ENCODE results near the gene CNEP1R1. TPM values are rescaled to one million over a fixed set of nuclear protein-coding genes. Genes with fewer than 3 reads are reported as not detected.

CNEP1R1 gene
- polyA plus RNA-seq, 2 of the 4 experiments (the other 2 are of a cell fraction): 20.7 to 32.0 TPM

DNA sequence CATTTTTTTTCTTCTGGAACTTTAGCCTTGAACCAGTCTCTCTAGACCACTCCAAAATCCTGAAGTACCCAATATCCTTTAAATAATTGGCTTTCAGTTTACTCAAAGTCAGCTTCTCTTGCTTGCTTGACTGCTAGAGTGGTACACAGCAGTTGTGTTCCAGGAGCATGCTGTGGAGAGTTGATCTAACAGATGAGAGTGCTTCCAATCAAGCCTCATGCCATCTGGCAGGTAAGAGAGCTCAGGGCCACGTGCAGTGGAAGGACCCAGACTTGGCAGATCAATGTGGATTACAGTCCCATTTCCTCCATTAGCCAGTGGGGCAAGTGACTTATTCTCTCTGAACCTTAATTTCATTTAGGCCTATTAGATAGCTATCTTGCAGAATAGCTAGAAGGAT is 15.7 kb downstream of the CNEP1R1 start:
- ATAC-seq: no peak
- Histone ChIP-seq H3K4me1 (peaks cover under 1% of the 10 kb centered on the region; the same call in 2 of the 3 replicates), H3K27ac (no peak overlapping the region), H3K9me3 (no peaks in the 10 kb centered on the region), H3K4me2 (no peak overlapping the region), H3K4me3 (no peak overlapping the region)
- TF ChIP-seq CHD4 (IDR thresholded peaks at IDR 0.05; ENCODE audit: borderline replicate concordance): no peak
- TF ChIP-seq HOXB13 (CRISPR knock-in tag; IDR thresholded peaks at IDR 0.05; ENCODE audit: low read depth): no peak
- TF ChIP-seq MAZ (IDR thresholded peaks at IDR 0.05; ENCODE audit: borderline replicate concordance, low read depth, low read length): no peak
- TF ChIP-seq ZNF302 (CRISPR knock-in tag; IDR thresholded peaks at IDR 0.05): no peak
- 17% methylated on average over 1 of the region's 1 CpG for WGBS (ENCODE audit: missing lambda C conversion rate)
- no peak for FAIRE-seq
- DNase-seq (ENCODE audit: low read depth in 1 of 2, low spot score in 1 of 2): no peak
- ChIA-PET POLR2A (no interaction called here), CTCF (interaction anchor here (0.6 to 2.7 kb wide), 5 partner anchors 9 to 410 kb away, joined by 3 to 16 read pairs (median 4); partner anchors contain the start of gene CNEP1R1)

DNA sequence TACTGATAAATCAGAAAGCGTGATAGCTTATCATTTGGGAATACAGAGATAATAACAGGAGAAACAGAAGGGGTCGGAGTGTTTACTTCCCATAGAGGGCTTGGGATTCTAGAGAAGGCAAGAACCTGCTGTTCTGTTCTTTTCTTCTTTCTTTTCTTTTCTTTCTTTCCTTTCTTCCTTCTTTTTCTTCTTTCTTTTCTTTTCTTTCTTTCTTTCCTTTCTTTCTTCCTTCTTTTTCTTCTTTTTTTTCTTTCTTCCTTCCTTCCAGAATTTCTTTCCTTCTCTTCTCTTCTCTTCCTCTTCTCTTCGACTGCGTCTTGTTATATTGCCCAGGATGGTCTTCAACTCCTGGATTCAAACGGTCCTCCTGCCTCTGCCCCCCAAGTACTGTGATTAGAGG is 18.3 kb downstream of the CNEP1R1 start:
- Histone ChIP-seq H3K4me3 (no peak overlapping the region), H3K9me3 (no peaks in the 10 kb centered on the region), H3K4me1 (no peaks in the 10 kb centered on the region), H3K4me2 (no peak overlapping the region), H3K27ac (no peak overlapping the region)
- no peak for DNase-seq (ENCODE audit: low read depth in 1 of 2, low spot score in 1 of 2)
- ChIA-PET CTCF (interaction anchor here (0.6 kb wide), 1 partner anchor 11 kb away, joined by 5 read pairs; no protein-coding TSS in a partner anchor), POLR2A (no interaction called here)
- FAIRE-seq: no peak
- ATAC-seq: no peak
- WGBS (ENCODE audit: missing lambda C conversion rate): 62% methylated on average over 5 of the region's 5 CpGs
- TF ChIP-seq REST (IDR thresholded peaks at IDR 0.05) (no peak), HOXB13 (CRISPR knock-in tag; IDR thresholded peaks at IDR 0.05; ENCODE audit: low read depth) (no peak), SREBF2 (IDR thresholded peaks at IDR 0.05) (no peak), HEYL (CRISPR knock-in tag; IDR thresholded peaks at IDR 0.05) (no peak), CEBPB (IDR thresholded peaks at IDR 0.05) (no peak), EHF (CRISPR knock-in tag; IDR thresholded peaks at IDR 0.05) (no peak), TFCP2L1 (CRISPR knock-in tag; IDR thresholded peaks at IDR 0.05) (no peak), CHD4 (IDR thresholded peaks at IDR 0.05; ENCODE audit: borderline replicate concordance) (no peak), MAX (IDR thresholded peaks at IDR 0.05) (no peak), NR3C1 (IDR thresholded peaks at IDR 0.05) (no peak), MAZ (IDR thresholded peaks at IDR 0.05; ENCODE audit: borderline replicate concordance, low read depth, low read length) (no peak), E2F6 (IDR thresholded peaks at IDR 0.05; ENCODE audit: borderline replicate concordance, low read depth) (no peak), KDM1A (IDR thresholded peaks at IDR 0.05; ENCODE audit: low read depth) (no peak)
- TF ChIP-seq, protein P1, sequence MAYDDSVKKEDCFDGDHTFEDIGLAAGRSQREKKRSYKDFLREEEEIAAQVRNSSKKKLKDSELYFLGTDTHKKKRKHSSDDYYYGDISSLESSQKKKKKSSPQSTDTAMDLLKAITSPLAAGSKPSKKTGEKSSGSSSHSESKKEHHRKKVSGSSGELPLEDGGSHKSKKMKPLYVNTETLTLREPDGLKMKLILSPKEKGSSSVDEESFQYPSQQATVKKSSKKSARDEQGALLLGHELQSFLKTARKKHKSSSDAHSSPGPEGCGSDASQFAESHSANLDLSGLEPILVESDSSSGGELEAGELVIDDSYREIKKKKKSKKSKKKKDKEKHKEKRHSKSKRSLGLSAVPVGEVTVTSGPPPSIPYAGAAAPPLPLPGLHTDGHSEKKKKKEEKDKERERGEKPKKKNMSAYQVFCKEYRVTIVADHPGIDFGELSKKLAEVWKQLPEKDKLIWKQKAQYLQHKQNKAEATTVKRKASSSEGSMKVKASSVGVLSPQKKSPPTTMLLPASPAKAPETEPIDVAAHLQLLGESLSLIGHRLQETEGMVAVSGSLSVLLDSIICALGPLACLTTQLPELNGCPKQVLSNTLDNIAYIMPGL (CRISPR knock-in tag; IDR thresholded peaks at IDR 0.05; ENCODE audit: borderline replicate concordance): no peak
- TF ChIP-seq, protein P2, sequence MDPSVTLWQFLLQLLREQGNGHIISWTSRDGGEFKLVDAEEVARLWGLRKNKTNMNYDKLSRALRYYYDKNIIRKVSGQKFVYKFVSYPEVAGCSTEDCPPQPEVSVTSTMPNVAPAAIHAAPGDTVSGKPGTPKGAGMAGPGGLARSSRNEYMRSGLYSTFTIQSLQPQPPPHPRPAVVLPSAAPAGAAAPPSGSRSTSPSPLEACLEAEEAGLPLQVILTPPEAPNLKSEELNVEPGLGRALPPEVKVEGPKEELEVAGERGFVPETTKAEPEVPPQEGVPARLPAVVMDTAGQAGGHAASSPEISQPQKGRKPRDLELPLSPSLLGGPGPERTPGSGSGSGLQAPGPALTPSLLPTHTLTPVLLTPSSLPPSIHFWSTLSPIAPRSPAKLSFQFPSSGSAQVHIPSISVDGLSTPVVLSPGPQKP (IDR thresholded peaks at IDR 0.05; ENCODE audit: low read depth, low read length): no peak
